Activated CD8-positive, alpha-beta T cell treated with anti-CD3 and anti-CD28 coated beads for 36 hours (primary cell): ENCODE results near the gene CUTA. TPM values are rescaled to one million over a fixed set of nuclear protein-coding genes. Genes with fewer than 3 reads are reported as not detected.
A peak's percentile ranks its signal among the peaks of the same experiment; 100 is the strongest.

ENCODE experiments used
- ATAC-seq: fragments of 200-7000 bp; cut with Tn5 transposase; one replicate; pipeline ENCODE4 v1.10.0; 2021; ENCODE audit warnings: mild to moderate bottlenecking, moderate library complexity
- CTCF ChIA-PET: fragments of 350-600 bp; sonication (Branson Sonifier 250); formaldehyde crosslinking; loops from one replicate; lab custom pipeline; 2021; ENCODE audit warnings: antibody characterized with exemption; lab: Charles Lee
- POLR2A ChIA-PET: fragments of 350-600 bp; sonication (Branson Sonifier 250); formaldehyde crosslinking; loops from one replicate; lab custom pipeline; 2021; ENCODE audit warnings: antibody characterized with exemption; lab: Charles Lee
- DNase-seq: peaks from one replicate; pipeline ENCODE4 v3.0.0-alpha.2; 2020
- H3K27ac Mint-ChIP-seq: one replicate; pipeline ENCODE4 v1.8.0; 2021; ENCODE audit warnings: mild to moderate bottlenecking, mixed read lengths
- H3K27me3 Mint-ChIP-seq: one replicate; pipeline ENCODE4 v1.8.0; 2021; ENCODE audit warnings: mixed read lengths
- H3K36me3 Mint-ChIP-seq: one replicate; pipeline ENCODE4 v1.8.0; 2021; ENCODE audit warnings: low read depth, mixed read lengths
- H3K4me1 Mint-ChIP-seq: one replicate; pipeline ENCODE4 v1.8.0; 2021; ENCODE audit warnings: low read depth, mixed read lengths
- H3K4me3 Mint-ChIP-seq: one replicate; pipeline ENCODE4 v1.8.0; 2021; ENCODE audit warnings: mild to moderate bottlenecking, moderate library complexity, mixed read lengths
- H3K9me3 Mint-ChIP-seq: one replicate; pipeline ENCODE4 v1.8.0; 2021; ENCODE audit warnings: mixed read lengths
- intact Hi-C: fragments of 100-400 bp; cut with micrococcal nuclease; formaldehyde crosslinking; loops from one replicate; pipeline ENCODE4 v1.10.0; 2022
- total RNA-seq, 2 experiments: library from RNA; stranded (reverse); gene quantifications; one replicate each; pipeline ENCODE4 v1.2.3, GENCODE V29; 2021
- TF ChIP-seq, protein P1 (sequence below): fragments of 200-600 bp; IDR thresholded peaks from one replicate; pipeline ENCODE4 v1.8.0; 2022; ENCODE audit warnings: antibody characterized with exemption, mild to moderate bottlenecking

The CUTA gene
- total RNA-seq, 2 experiments from 2014 or later, result 155 to 160 TPM

DNA sequence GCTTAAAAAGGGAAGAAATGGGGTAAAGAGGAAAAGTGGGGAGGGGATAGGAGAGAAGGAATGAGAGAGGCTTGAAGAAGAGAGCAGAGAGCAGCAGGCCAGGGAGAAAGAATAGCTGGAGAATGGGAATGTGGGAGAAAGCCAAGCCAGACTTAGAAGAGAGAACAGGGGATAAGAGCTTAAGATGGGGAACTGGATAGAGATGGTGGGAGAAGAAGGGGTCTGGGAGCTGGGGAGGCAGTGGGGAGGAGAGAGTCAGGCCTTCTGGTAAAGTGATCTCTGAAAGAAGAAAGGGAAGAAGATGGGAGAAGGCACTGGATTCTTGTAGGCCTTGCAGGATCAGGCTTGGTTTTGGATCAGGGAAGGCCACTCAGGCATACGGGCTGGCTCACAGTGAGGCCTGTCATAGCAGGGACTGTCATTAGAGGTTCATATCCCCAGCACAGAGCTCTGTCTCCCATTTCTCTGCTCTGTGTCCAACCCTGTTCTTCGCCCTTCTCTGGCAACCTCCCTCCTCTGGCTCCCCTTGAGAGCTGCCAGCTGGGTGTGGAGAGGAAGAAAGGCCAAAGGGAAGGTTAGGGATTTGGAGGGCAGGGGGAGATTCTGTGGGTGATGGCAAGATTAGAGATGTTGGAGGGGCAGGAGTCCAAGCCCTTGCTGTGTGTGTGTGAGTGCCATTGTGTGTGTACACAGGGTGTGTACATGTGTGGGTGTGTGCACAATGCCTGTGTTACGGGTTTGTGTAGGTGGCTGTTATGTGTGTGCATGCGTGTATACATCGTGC, 11.3 kb upstream of the CUTA start:
- Mint-ChIP-seq H3K36me3 (peaks cover 22% of the 10 kb centered on the region), H3K9me3 (no peaks in the 10 kb centered on the region), H3K27me3 (no peaks in the 10 kb centered on the region), H3K4me1 (peaks cover 69% of the 10 kb centered on the region), H3K4me3 (peak overlapping the region; percentile 88), H3K27ac (peak overlapping the region; percentile 91)
- CTCF ChIA-PET, result interaction anchor here (0.6 to 1.9 kb wide), 7 partner anchors 11 to 158 kb away, joined by 3 to 5 read pairs (median 4); partner anchors contain the start of genes CUTA, RPS18 and VPS52
- no peak for ATAC-seq
- TF ChIP-seq, protein P1, sequence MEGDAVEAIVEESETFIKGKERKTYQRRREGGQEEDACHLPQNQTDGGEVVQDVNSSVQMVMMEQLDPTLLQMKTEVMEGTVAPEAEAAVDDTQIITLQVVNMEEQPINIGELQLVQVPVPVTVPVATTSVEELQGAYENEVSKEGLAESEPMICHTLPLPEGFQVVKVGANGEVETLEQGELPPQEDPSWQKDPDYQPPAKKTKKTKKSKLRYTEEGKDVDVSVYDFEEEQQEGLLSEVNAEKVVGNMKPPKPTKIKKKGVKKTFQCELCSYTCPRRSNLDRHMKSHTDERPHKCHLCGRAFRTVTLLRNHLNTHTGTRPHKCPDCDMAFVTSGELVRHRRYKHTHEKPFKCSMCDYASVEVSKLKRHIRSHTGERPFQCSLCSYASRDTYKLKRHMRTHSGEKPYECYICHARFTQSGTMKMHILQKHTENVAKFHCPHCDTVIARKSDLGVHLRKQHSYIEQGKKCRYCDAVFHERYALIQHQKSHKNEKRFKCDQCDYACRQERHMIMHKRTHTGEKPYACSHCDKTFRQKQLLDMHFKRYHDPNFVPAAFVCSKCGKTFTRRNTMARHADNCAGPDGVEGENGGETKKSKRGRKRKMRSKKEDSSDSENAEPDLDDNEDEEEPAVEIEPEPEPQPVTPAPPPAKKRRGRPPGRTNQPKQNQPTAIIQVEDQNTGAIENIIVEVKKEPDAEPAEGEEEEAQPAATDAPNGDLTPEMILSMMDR, result no peak
- no peak for DNase-seq
- POLR2A ChIA-PET, result interaction anchor here (0.5 to 3.4 kb wide), 11 partner anchors 9 to 152 kb away, joined by 3 to 46 read pairs (median 3); partner anchors contain the start of genes B3GALT4, CUTA, SYNGAP1 and WDR46
- intact Hi-C loops, result loop anchor here (5.0 to 10.0 kb wide), 2 partner anchors 37 to 146 kb away; partner anchors contain the start of gene KIFC1

DNA sequence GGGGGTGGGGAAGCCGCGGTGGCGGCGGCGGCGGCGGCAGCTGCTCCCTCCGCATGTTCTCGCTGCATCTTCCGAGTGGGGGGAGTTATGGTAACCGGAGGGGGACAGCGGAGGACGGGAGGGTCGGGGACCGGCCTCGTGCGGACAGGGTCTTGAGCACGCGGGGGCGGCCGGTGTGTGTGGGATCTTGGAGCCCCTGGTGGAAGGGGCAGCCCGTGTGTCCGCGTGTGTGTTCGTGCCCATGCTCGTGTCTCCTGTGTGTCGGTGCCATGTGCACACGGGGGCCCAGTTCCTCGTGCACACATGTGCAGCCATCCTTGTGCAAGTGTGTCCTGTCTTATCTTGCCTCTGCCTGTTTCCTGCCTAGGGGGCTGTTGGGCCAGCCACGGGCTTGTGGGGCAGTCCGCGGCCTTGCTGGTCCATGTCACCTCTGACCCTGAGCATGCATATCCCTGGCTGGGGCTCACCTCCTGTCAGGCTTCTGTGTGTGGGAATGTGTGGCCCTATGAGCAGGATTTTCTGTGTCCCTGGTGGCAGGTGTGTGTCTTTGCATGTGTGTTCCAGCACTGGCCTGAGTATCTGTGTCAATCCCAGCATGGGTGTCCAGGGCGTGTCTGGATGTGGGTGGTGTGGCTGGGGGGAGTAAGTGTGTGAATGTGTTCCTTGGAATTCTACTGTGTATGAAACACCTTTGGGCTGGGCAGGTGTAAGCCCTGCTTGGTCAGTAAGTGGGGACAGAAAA, 10.5 kb upstream of the CUTA start:
- ChIA-PET CTCF (interaction anchor here (0.6 to 1.1 kb wide), 6 partner anchors 10 to 157 kb away, joined by 3 to 5 read pairs (median 4); partner anchors contain the start of genes CUTA, RPS18 and VPS52), POLR2A (interaction anchor here (1.0 to 3.4 kb wide), 8 partner anchors 10 to 151 kb away, joined by 3 to 46 read pairs (median 4); partner anchors contain the start of genes B3GALT4, CUTA, SYNGAP1 and WDR46)
- Mint-ChIP-seq H3K27ac (peak overlapping the region; percentile 91), H3K4me3 (peak overlapping the region; percentile 88), H3K27me3 (no peaks in the 10 kb centered on the region), H3K9me3 (no peaks in the 10 kb centered on the region), H3K36me3 (peaks cover 27% of the 10 kb centered on the region), H3K4me1 (peaks cover 71% of the 10 kb centered on the region)
- no peak for ATAC-seq
- intact Hi-C loops, result loop anchor here (5.0 to 10.0 kb wide), 2 partner anchors 36 to 146 kb away; partner anchors contain the start of gene KIFC1
- TF ChIP-seq, protein P1, result peak; percentile 76
- DNase-seq, result peak; percentile 54

DNA sequence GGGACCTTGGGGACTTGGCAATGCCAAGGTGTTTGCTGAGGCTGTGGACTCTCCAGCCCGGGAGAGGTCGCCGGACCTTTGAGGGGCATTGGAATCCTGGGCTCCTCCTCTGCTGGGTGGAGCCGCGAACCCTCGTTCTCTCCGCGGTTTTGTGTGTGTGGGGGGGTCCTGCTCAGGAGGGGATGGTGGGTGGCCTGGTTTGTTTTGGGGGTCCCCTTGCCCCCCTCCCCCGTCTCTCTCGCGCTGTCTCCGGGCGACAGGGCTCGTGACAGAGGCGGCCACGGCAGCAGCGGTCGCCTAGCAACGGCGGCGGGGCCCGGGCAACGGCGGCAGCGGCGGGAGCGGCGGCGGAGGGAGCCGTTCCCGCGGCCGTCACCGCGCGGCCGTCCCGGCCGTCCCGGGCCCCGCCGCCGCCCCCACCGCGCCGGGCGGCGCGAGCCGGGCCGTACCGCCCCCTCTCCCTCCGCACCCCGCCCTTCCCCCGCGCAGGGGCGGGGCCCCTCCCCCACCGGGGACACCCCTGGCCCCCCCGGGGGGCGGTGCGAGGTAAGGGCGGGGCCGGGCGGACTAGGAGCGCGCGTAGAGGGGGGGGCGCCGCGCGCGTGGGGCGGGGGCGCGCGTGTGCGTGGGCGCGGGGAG, 9.8 kb upstream of the CUTA start:
- Mint-ChIP-seq H3K9me3 (no peaks in the 10 kb centered on the region), H3K4me1 (peaks cover 69% of the 10 kb centered on the region), H3K27me3 (no peaks in the 10 kb centered on the region), H3K4me3 (peak overlapping the region; percentile 88), H3K36me3 (peaks cover 26% of the 10 kb centered on the region), H3K27ac (peak overlapping the region; percentile 90)
- TF ChIP-seq, protein P1, result no peak
- intact Hi-C loops, result loop anchor here (5.0 to 10.0 kb wide), 2 partner anchors 35 to 147 kb away; partner anchors contain the start of gene KIFC1
- POLR2A ChIA-PET, result no interaction called here
- ATAC-seq (no peak), DNase-seq (peak; percentile 68)
- CTCF ChIA-PET, result no interaction called here

DNA sequence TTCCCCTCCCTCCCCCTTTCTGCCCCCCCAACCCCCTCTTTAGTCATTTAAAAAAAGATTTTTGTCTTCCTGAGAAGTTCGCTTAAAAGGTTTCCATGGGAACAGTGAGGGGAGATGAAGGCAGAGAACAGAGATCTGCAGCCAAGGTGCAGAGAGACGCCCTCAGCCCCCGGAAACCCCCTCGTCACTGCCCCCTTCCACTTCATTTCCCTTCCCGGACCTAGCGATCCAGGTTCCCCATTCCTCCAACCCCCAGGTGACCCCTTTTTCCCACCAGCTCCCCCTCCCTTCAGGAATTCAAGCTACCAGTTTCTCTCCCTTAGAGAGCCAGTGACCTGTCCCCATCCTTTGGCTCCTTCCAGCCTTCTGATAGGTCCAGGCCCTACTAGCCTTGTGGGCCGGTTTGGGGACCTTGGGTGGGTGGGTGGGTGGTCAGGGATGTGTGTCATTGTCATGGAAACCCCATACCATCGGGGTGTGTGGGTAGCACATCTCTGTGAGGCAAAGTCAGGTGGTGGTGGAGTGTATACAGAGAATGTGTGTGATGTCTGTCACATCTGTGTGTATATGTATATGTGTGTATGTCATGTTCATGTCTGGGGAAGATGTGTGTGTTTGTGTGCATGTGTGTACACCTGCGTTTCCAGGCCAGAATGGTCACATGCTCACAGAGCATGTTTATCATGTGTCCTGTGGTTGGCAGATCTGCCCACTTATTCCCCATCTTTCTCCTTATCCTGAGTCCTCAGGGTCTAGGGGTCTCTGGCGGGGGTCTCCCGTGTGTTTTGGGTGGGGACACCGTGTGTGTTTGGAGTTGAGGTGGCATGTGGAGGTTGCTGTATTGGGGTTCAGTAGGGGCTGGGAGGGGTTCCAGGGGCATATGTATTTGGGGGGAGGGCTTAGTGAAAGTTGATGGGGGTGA, 8.9 kb upstream of the CUTA start:
- Mint-ChIP-seq H3K9me3 (no peaks in the 10 kb centered on the region), H3K27me3 (no peaks in the 10 kb centered on the region), H3K4me1 (peaks cover 61% of the 10 kb centered on the region), H3K4me3 (peak overlapping the region; percentile 84), H3K36me3 (peaks cover 22% of the 10 kb centered on the region), H3K27ac (peak overlapping the region; percentile 90)
- peak; percentile 14 for ATAC-seq
- ChIA-PET POLR2A (interaction anchor here (0.5 to 2.1 kb wide), 11 partner anchors 9 to 156 kb away, joined by 3 to 11 read pairs (median 5); partner anchors contain the start of genes CUTA and VPS52), CTCF (interaction anchor here (0.9 to 2.3 kb wide), 10 partner anchors 14 to 194 kb away, joined by 3 to 10 read pairs (median 4); partner anchors contain the start of genes B3GALT4 and KIFC1)
- intact Hi-C loops, result loop anchor here (5.0 to 10.0 kb wide), 2 partner anchors 35 to 148 kb away; partner anchors contain the start of gene KIFC1
- TF ChIP-seq, protein P1, result no peak
- DNase-seq, result peak; percentile 55
